Measurements from ENCODE around the gene ISOC2. TPM values are rescaled to one million over a fixed set of nuclear protein-coding genes. Genes with fewer than 3 reads are reported as not detected.

The ISOC2 gene
- total RNA-seq, 1 experiment from 2014 or later, result 72.2 TPM

DNA sequence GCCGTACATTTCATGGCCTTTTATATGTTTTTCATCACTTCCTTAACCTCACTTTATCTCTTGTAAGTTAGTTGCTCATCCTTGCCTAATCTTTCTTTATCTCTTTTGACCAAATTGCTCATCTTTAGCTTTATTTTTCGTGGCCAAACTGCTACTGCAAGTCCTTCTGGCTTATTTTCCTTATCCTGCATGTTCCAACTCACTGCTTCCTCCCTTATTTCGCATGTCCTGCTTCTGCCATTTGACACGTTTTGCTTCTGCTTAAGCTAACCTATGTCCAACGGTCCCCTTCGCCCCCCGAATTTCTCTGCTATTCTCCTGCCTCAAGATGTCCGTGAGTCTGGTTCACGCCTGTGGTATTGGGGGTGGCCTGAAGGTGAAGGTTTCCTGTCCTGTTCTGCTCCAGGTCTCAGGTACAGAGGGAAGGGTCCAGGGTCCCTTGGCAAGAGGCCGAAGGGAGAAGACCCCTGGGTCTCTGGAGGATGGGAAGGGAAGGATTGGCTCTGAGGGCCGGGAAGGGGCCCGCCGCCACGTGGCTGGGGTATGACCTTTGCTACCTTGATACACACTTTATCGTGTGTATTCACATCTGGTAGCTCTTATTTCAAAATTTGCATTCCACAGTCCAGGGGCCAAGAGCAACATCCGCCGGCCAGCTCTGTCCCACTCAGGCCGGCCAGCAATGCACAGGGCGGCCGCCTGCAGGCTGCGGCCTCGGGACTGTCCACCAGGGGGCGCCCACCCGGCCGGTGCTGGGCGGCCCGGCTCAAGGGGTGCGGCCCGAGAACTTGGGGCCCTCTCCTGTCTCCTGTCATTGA is 6.0 kb upstream of the ISOC2 start:
- Histone ChIP-seq H3K27me3 (ENCODE audit: insufficient read depth, low read length) (no peaks in the 10 kb centered on the region), H3K9ac (ENCODE audit: extremely low read depth, insufficient read length, low read length) (no peak overlapping the region), H2BK15ac (ENCODE audit: low read depth, low read length) (no peak overlapping the region), H3K18ac (ENCODE audit: insufficient read length, low read depth, low read length) (no peak overlapping the region), H4K91ac (ENCODE audit: insufficient read length, low read depth, low read length) (no peak overlapping the region), H4K5ac (ENCODE audit: insufficient read length, low read depth, low read length) (no peak overlapping the region), H3K9me3 (ENCODE audit: control insufficient read depth, low read depth, low read length) (no peaks in the 10 kb centered on the region), H3K4ac (ENCODE audit: low read depth, low read length) (no peak overlapping the region), H2BK120ac (ENCODE audit: low read depth, low read length, poor library complexity, severe bottlenecking) (no peak overlapping the region), H3K14ac (ENCODE audit: insufficient read depth, low read length) (no peak overlapping the region), H2BK20ac (ENCODE audit: low read depth, low read length, poor library complexity, severe bottlenecking) (no peak overlapping the region), H3K4me2 (ENCODE audit: insufficient read depth, insufficient read length, low read length) (no peak overlapping the region), H4K20me1 (ENCODE audit: control insufficient read depth, insufficient read depth, insufficient read length) (no peaks in the 10 kb centered on the region), H2BK12ac (ENCODE audit: insufficient read length, low read depth, low read length) (no peak overlapping the region), H3K23ac (ENCODE audit: insufficient read length, low read depth, low read length) (no peak overlapping the region), H3T11ph (ENCODE audit: low read length) (no peak overlapping the region), H4K8ac (replicated peaks; ENCODE audit: insufficient read length, low read depth, low read length) (no peak overlapping the region), H3K56ac (ENCODE audit: insufficient read length, low read depth, low read length) (no peak overlapping the region), H3K23me2 (ENCODE audit: insufficient read length, low read depth, low read length, poor library complexity, severe bottlenecking) (no peaks in the 10 kb centered on the region), H3K27ac (ENCODE audit: insufficient read length, low read depth, low read length) (no peak overlapping the region), H2BK5ac (ENCODE audit: insufficient read length, low read length) (no peak overlapping the region), H2AK5ac (ENCODE audit: insufficient read length, low read length) (no peak overlapping the region), H3K79me1 (ENCODE audit: insufficient read depth, low read depth, low read length, poor library complexity, severe bottlenecking) (no peaks in the 10 kb centered on the region), H3K4me1 (ENCODE audit: insufficient read depth, low read length) (no peaks in the 10 kb centered on the region; the same call in 1 of the 2 replicates), H2AFZ (ENCODE audit: low read length) (no peak overlapping the region), H3K79me2 (ENCODE audit: insufficient read depth, low read length) (no peaks in the 10 kb centered on the region)
- H3K4me1 Mint-ChIP-seq, result peaks cover 14 to 17% of the 10 kb centered on the region in 2 experiments
- no CpG with 5 or more reads among the region's 29 CpGs for WGBS (ENCODE audit: extremely low coverage, insufficient read length, low lambda C conversion rate)
- H3K27ac Mint-ChIP-seq, result peak overlapping the region in 1 of 3 experiments; percentile 12; a peak in 1 of 7 replicates
- TF ChIP-seq, protein P1, sequence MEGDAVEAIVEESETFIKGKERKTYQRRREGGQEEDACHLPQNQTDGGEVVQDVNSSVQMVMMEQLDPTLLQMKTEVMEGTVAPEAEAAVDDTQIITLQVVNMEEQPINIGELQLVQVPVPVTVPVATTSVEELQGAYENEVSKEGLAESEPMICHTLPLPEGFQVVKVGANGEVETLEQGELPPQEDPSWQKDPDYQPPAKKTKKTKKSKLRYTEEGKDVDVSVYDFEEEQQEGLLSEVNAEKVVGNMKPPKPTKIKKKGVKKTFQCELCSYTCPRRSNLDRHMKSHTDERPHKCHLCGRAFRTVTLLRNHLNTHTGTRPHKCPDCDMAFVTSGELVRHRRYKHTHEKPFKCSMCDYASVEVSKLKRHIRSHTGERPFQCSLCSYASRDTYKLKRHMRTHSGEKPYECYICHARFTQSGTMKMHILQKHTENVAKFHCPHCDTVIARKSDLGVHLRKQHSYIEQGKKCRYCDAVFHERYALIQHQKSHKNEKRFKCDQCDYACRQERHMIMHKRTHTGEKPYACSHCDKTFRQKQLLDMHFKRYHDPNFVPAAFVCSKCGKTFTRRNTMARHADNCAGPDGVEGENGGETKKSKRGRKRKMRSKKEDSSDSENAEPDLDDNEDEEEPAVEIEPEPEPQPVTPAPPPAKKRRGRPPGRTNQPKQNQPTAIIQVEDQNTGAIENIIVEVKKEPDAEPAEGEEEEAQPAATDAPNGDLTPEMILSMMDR (conservative IDR thresholded peaks at IDR 0.05), result peak; percentile 100
- DNase-seq, result peak; percentile 67
- no peaks in the 10 kb centered on the region; a peak in 1 of 5 replicates for H3K9me3 Mint-ChIP-seq
- H3K36me3 Mint-ChIP-seq (ENCODE audit: insufficient read depth in 1 of 3, low read depth in 3 of 3), result no peaks in the 10 kb centered on the region; a peak in 1 of 7 replicates
- H3K4me3 Mint-ChIP-seq, result no peak overlapping the region; a peak in 1 of 5 replicates
- peaks cover 13% of the 10 kb centered on the region for H3K27me3 Mint-ChIP-seq (ENCODE audit: low read depth)

Measured in H9 (cell line).